ENCODE measurements around the gene LTBP1. TPM values are rescaled to one million over a fixed set of nuclear protein-coding genes. Genes with fewer than 3 reads are reported as not detected.

Gene LTBP1
- total and polyA plus RNA-seq, 2 of the 13 experiments (the other 11 are each of a cell fraction or from before 2014, with no cell fraction given): 0.12 to 0.22 TPM

- TF ChIP-seq MLXIP (CRISPR knock-in tag; IDR thresholded peaks at IDR 0.05; ENCODE audit: borderline replicate concordance) (no peak), NFE2L2 (IDR thresholded peaks at IDR 0.05; ENCODE audit: low read length) (no peak), POGZ (CRISPR knock-in tag; IDR thresholded peaks at IDR 0.05) (no peak)
Observed at GRCh38 chr2:33304032-33304864, 357.5 kb downstream of the LTBP1 start (continued).

GRCh38 chr2:33307659-33308270 lies 361.0 kb downstream of the LTBP1 start:
- Histone ChIP-seq H3K27ac (ENCODE audit: extremely low read length, insufficient read depth, low read length) (no peak overlapping the region), H3K4me1 (ENCODE audit: insufficient read depth, low read length) (no peaks in the 10 kb centered on the region), H4K20me1 (ENCODE audit: insufficient read depth, low read length) (no peaks in the 10 kb centered on the region), H3K4me2 (ENCODE audit: low read depth, low read length) (no peak overlapping the region), H3K27me3 (ENCODE audit: control insufficient read depth in 1 of 2, insufficient read depth in 2 of 2, low read length in 2 of 2) (no peaks in the 10 kb centered on the region; a peak in 1 of 5 replicates), H3K9ac (ENCODE audit: insufficient read depth, low read depth, low read length) (no peak overlapping the region), H3K4me3 (replicated peaks in 1 of 3; ENCODE audit: insufficient read depth in 1 of 3, low read depth in 2 of 3, low read length in 3 of 3) (no peak overlapping the region), H3K9me3 (ENCODE audit: low read length) (no peaks in the 10 kb centered on the region), H3K79me2 (ENCODE audit: insufficient read depth, low read length) (no peaks in the 10 kb centered on the region), H2AFZ (ENCODE audit: low read length) (no peak overlapping the region), H3K36me3 (replicated peaks in 1 of 2; ENCODE audit: control insufficient read depth in 1 of 2, insufficient read depth in 2 of 2, low read length in 2 of 2) (no peaks in the 10 kb centered on the region)
- no peak for DNase-seq (ENCODE audit: low spot score)
- no peak for ATAC-seq
- POLR2A ChIA-PET: no interaction called here
- no TSS peak for BruUV-seq (replicated peaks)
- WGBS (ENCODE audit: low lambda C conversion rate): 48% methylated on average over 9 of the region's 9 CpGs
- CTCF ChIA-PET (ENCODE audit: low intra/inter-chr PET ratio, low total read pairs): no interaction called here
- in situ Hi-C loops (cut with HindIII; ENCODE audit: extremely low pct_ligation_motif_present, low pct_unique_long_range_greater_than_20kb) (no loop called here), intact Hi-C loops (cut with micrococcal nuclease; ENCODE audit: unreplicated experiment) (no loop called here)
- no peak for FAIRE-seq
- no peak for TF ChIP-seq CHCHD3 (CRISPR knock-in tag; IDR thresholded peaks at IDR 0.05)
- TF ChIP-seq SOX6 (IDR thresholded peaks at IDR 0.05): no peak
- no peak for TF ChIP-seq SOX6 (CRISPR knock-in tag; IDR thresholded peaks at IDR 0.05)
- TF ChIP-seq ZBTB7A (CRISPR knock-in tag; IDR thresholded peaks at IDR 0.05): no peak
- no peak for TF ChIP-seq ZNF687 (CRISPR knock-in tag; IDR thresholded peaks at IDR 0.05)
- no peak for TF ChIP-seq DRAP1 (CRISPR knock-in tag; IDR thresholded peaks at IDR 0.05)
- TF ChIP-seq SP5 (CRISPR knock-in tag; IDR thresholded peaks at IDR 0.05; ENCODE audit: borderline replicate concordance, low read depth): no peak
- no peak for TF ChIP-seq IRF9 (CRISPR knock-in tag; IDR thresholded peaks at IDR 0.05; ENCODE audit: borderline replicate concordance)

All from HepG2 (cell line).